Prostate gland (tissue), 2 donors: Measurements from ENCODE around the gene PPP1CB.

Experiments
- CTCF ChIP-seq, 4 experiments: fragments of 200-600 bp in 2 of 4; fragments of 450-650 bp in 2 of 4; sonication (generic) in 2 of 4; IDR thresholded peaks; 1 replicate in 3 of 4; 2 replicates in 1 of 4; pipeline ENCODE4 v1.5.1; 2016 to 2019; ENCODE audit warnings: antibody characterized with exemption in 4 of 4, mild to moderate bottlenecking in 2 of 4, moderate library complexity in 2 of 4
- POLR2A ChIP-seq: fragments of 450-650 bp; IDR thresholded peaks from one replicate; pipeline ENCODE4 v1.6.1; 2016; ENCODE audit warnings: antibody characterized with exemption, mild to moderate bottlenecking

- TF ChIP-seq CTCF (IDR thresholded peaks at IDR 0.05) (no peak), POLR2A (no peak)
Observed at GRCh38 chr2:28754321-28754720, 2.7 kb downstream of the PPP1CB start.
